GM11168 (cell line): Measurements from ENCODE around the gene COIL.
"Not testable (repeated sequence)": the region's sequence is repeated elsewhere in the genome, so short reads cannot be mapped to it uniquely, and the experiment has no call there.

Experiments used
- in situ Hi-C: fragments of 300-500 bp; cut with MboI; formaldehyde crosslinking; loops from one replicate; pipeline ENCODE4 v1.12.0; 2022; ENCODE audit warnings: low sequenced_read_pairs; ENCODE audit not compliant: unreplicated experiment

COIL gene

DNA sequence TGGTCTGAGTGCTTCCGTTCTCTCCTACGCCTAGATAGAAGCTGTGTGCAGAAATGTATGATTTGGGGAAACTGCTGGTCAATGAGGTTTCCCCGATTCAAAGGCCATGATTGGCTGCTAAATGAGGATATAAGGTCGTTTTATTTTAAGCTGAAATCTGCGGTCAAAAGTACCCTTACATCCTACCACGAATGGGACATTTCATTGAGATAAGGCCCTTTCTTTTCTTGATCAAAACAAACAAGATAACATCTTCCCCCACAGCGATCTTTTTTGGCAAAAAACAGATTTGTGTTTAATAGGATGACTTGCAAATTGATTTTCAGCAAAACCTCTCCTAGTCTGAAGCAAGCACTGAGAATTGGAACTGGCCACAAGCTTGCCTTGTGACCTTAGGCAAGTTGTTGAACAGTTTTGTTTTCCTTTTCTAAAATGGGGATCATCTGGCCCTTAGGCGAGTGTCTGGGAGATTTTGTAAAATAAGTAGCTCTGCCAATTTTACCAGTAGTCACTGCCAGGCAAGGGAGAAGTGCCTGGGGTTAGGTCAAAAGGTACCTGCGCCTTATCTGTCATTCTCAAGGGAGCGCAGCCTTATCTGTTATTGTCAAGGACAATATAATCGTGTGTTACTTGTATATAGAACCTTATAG lies 17.7 kb upstream of the COIL start:
- in situ Hi-C loops = no loop called here

DNA sequence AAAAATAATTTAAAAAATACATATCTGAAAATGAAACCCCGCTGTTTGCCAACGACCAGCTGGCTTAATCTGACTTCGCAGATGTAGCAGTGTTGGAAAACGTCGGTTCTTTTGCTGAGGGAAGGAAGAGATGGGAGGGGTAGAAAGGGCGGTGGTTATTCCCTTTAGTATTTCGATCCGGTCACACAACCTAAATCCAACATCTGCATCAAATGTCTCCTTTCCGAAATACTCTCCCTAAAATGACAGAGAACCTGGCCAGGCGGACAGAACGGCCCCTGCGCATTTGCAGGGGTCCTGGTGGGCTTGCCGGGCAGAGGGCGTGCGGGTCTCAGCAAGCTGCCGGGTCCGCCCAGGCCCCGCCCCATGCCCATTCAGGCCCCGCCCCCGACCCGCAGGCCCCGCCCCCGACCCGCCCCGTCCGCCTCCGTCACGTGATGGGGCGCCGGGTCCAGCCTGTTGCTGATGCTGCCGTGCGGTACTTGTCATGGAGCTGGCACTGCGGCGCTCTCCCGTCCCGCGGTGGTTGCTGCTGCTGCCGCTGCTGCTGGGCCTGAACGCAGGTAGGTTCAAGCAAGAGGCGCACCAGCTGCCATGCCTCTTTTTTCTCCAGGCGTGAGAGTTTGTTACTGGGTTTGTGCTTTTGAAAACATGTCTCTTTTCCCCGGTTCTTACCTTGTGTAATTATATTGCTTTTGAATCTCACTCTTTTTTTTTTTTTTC lies 17.0 kb upstream of the COIL start, which contains the start of gene SCPEP1:
SCPEP1 (plus strand) TSS at position 459 of the 723 bp plus-strand sequence; CDS start at position 488, 29 bp downstream.
- in situ Hi-C loops = no loop called here

DNA sequence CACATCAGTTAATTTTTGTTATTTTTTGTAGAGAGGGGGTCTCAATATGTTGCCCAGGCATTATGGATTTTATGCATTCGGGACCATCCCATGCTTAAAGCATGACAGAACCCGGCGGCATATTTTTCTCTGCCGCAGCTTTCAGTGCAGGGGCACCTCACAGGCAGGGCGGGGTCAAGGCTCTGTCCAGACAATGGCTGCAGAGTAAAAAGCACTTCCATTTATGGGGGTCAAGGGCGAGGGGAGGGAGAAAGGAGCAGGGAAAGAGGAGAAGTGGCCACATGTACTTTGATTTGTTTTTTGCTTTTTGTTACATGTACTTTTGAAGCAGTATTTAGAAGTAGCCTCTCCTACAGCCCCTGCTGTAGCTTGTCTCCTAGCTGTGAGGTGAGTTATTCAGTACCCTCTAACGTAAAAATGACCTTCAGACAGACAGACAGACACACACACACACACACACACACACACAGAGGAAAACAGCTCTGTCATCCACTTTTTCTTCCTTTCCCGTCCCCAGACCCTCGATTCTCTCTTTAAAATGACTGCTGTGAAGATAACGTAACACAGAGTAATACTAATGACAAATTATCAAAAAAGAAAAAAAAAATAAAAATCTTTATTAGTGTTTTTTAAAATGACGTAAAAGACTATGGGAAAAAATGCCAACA lies 16.2 kb upstream of the COIL start:
- in situ Hi-C loops = no loop called here

DNA sequence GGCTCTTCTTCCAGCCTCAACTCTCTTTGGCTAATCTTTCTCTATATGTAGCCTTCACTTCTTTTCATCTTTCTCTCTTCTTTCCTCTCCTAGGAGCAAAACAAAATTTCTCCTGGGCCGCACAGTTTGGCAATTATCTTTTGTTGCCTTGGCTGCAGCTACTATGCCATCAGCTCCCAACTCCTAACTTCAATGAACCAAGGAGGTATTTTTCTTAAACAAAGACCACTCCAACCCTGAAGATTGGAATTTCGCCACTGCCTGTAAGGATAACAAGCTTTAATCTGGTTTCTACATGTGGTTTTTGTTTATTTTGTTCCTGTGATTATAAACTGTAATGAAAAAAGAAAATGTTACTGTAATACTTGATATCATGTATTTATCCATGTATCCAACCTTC lies 14.8 kb upstream of the COIL start:
- in situ Hi-C loops = no loop called here

DNA sequence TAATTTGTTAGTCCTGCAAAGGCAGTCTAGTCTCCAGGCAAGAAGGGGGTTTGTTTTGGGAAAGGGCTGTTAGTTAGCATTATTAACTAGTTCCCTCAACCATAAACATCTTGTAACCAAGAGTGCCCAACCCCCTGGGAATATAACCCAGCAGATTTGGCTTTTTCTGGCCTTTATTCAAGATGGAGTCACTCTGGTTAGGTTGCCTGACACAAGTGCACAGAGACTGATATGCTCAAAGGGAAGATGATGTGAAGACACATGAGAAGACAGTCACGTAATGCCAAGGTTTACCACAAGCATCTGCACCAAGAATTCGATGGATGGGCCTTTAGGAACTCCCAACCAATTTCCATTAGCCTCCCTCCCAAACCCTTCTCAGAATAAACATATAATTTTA lies 13.2 kb upstream of the COIL start:
- in situ Hi-C loops = no loop called here

DNA sequence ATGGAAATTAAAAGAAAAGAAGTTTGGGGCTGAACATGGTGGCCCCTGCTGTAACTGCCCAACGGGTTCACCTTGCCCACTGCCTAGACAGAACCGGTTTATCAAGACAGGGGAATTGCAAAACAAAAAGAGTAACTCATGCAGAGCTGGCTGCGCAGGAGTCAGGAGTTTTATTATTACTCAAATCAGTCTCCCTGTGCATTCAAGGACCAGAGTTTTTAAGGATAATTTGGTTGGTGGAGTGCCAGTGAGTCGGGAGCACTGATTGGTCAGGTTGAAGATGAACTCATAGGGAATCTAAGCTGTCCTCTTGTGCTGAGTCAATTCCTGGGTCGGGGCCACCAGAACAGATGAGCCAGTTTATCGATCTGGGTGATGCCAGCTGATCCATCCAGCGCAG lies 12.7 kb upstream of the COIL start:
- in situ Hi-C loops = no loop called here

DNA sequence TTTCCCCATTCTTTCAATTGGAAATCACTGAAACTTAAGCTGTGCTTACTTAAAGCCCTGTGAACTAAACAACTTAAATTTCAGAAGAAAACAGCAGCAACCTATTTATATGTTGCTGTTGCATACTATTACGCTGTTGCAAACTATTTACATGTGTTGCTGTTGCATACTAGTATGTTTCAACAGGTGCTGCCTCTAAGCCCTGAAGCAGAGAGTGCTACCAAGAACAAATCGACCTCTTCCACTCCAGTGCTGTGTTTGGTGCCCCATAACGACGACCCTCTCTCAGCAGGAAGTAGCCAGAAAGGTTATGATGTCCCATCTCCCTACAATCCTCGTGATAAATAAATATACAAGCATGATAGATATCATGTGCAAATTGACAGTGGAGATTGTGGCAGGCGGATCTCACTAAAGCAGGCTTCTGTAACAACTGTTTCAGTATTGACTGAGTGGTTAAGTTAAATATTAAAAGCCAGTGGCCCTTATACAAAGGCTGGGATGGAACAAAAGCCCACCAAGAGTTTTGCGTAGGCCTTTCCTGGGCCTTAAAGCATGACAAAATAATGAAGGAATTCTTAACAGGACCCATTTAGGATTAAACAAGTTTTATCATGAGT lies 11.4 kb upstream of the COIL start:
- in situ Hi-C loops = no loop called here

DNA sequence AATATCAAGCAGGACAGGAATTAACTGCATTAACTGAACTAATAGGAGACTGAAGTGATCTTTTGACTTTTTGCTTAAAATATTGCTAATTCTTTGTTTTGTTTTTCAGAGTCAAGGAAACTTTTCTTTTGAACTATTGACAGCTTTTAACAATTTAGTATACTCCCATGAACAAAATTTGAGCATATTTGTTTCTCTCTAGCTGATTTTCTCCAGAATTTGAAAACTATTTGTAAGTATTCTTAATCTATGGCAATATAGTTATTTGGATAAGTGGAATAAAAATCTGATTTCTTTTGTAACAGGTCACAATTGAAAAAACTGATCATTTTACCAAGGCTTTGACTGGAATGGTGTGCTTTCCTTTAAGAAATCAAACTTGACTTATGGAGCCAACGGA lies 10.1 kb upstream of the COIL start:
- in situ Hi-C loops = no loop called here

DNA sequence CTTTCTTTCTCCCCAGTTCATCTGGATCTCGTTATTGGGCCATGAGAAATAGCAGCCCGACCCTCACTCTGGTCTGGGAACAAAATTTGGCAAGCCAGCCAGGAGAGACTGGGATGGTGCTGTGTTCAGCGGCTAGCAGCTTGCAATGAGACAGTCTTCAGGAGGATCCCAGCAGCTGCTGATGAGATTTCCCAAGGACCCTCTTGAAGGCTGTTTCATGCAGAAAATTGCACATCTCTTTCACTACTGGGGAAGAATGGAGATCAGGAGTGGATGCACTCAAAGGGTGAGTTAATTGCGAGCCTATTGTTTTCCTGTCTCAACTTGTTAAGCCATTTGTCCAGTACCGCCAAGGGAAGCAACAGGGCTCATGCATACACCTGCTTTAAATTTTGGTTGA lies 5.5 kb upstream of the COIL start:
- in situ Hi-C loops = no loop called here

DNA sequence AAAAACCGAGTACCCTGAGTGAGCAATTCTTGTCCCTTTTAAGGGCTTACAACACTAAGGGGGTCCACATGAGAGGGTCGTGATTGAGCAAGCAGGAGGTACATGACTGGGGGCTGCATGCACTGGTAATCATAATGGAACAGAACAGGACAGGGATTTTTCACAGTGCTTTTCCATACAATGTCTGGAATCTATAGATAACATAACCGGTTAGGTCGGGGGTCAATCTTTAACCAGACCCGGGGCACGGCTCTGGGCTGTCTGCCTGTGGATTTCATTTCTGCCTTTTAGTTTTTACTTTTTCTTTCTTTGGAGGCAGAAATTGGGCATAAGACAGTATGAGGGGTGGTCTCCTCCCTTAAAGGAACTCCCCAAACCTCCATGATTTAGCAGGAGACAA lies 4.8 kb upstream of the COIL start:
- in situ Hi-C loops = not testable (repeated sequence)

DNA sequence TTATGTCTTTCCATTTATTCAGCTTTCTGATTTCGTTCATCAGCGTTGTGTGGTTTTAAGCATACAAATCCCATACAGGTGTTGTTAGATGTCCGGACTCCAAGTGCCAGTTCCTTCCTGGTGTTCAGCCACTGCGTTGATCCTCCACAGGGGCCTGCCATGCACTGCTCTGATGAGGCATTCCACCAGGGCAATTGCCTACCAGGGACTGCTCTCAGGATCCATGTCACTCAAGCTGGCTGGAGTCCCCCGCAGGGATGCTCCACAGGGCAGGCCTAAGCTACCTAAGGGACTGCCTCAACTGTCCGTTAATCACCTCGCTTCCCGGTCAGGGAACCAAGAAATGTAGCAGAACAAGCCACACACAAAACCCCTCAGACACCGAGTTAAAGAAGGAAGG lies 4.4 kb upstream of the COIL start:
- in situ Hi-C loops = not testable (repeated sequence)

DNA sequence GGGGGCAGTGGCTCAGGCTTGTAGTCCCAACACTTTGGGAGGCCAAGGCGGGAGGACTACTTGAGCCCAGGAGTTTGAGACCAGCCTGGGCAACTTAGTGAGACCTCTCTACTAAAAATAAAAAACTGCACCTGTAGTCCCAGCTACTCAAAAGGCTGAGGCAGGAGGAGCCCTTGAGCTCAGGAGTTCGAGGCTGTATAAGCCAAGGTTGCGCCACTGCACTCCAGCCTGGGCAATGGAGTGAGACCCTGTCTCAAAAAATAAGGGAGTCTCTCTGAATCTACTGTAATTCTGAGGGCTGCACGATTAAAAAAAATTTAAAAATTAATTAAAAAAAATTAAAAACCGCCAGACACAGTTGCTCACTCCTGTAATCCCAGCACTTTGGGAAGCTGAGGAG lies 3.9 kb downstream of the COIL start:
- in situ Hi-C loops = no loop called here

DNA sequence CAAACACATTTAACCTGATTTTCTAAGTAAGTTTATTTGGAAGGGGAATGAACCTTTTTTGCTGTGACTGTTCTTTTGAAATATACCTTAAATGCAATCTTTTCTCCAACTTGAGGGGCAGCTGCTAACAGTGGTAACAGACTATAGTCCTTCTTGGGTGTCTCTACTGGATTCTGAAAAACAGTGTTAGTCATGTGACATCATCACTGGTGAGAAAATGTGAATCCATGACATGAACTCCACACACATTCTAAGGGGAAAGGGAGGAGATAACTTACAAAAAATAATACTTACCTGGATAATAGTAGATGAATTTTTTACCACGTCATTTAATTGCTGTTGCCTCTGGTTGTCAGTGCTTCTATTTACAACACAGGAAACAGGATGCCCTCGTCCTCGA lies 11.3 kb downstream of the COIL start:
- in situ Hi-C loops = no loop called here

DNA sequence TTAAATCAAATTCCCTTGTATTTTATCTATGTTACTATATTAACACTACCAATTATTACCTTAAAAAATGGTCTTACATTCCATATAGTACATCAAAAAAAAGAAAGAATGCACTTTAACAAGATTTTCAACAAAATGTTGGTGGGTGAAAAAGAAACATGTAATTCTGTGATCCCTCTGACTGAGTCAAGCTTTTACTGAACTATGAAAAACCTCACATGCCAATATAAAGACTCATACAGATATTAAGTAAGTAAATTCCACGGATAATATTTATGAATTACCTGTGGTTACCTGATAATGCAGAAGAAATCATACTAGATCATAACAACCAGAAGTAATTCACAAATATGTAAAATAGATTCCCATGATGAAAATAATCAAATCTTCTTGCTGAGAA lies 12.4 kb downstream of the COIL start:
- in situ Hi-C loops = no loop called here

DNA sequence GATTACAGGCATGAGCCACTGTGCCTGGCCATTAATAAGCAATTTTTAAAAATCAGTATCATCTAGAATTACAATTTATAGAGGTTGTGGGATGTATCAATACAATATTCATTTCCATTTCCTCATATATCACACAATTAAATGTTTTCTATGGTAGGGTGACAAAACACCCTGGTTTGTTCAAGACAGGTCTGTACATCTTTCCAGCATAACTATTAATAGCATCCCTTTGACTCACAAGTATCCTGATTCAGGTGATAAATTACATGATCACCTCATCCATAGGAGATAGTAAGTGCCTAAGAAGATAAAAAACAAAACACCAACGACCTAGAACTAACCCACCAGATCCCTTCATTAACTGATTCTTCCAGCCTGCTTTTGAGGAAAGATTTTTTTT lies 13.1 kb downstream of the COIL start:
- in situ Hi-C loops = no loop called here

DNA sequence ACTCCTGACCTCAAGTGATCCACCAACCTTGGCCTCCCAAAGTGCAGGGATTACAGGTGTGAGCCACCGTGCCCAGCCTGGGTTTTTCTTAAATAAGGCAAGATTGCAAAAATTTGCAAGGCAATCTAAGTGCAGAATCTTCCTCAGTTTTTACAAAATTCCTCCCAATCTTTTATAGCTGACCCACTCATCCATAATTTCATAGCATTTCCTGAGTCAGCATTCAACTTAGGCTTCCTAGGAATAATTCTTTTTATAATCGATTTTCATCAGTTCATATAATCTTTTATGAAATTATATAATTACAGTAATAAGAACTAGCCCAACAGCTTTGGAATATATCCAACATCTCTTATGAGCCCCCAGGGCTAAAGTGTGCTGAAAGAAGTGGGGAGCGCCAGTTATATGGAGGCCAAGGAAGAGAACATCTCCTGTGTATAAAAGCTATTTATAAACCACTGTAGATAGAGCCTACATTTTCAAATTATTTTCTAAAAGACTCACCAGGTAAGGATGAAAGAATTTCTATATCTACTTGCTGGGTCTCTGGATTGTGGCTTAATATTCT lies 14.8 kb downstream of the COIL start:
- in situ Hi-C loops = no loop called here

DNA sequence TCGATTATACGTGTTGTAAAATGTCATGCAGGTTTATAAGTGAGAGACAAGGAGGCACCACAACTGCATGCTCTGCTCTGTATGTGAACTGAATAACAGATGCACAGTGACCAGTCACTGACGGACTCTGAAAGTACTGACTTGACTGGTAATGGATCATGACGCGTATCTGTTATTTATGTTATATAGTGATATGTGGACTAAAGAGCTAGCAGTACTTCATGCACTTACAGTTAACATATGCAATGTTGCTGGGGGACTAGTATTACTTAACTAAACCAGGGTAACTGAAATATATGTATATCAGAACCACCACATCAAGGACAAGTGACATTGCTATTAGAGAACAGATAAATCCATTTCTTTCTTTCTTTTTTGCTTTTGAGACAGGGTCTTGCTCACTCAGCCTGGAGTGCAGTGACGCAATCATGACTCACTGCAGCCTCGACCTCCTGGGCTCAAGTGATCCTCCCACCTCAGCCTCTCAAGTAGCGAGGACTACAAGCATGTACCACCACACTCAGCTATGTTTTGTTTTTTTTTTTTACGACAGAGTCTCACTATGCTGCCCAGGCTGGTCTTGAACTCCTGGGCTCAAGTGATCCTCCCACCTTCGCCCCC lies 17.2 kb downstream of the COIL start:
- in situ Hi-C loops = loop anchor here (5.0 kb wide), 1 partner anchor 126 kb away; no protein-coding TSS in a partner anchor

DNA sequence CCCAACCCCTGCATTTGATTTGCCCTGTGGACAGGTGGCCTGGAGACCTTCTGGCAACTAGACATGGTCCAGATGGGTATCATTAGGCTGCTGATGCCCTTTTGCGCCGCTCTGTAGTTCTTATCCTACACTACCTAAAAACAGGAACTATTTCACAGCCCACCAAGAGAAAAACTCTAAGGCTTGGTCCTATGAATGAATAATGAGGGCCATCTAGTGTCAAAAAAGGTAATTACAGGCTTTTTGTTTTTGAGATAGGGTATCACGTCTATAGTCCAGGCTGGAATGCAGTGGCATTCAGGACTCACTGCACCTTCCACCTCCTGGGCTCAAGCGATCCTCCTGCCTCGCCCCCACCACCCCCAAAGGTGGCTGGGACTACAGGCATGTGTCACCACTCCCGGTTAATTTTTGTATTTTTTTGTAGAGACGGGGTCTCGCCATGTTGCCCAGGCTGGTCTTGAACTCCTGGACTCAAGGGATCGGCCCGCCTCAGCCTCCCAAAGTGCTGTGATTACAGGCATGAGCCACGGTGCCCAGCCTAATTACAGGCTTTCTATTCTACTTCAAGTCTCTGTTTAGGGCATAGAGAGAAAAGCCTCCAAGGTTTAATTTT lies 20.9 kb downstream of the COIL start:
- in situ Hi-C loops = loop anchor here (5.0 kb wide), 1 partner anchor 123 kb away; no protein-coding TSS in a partner anchor

DNA sequence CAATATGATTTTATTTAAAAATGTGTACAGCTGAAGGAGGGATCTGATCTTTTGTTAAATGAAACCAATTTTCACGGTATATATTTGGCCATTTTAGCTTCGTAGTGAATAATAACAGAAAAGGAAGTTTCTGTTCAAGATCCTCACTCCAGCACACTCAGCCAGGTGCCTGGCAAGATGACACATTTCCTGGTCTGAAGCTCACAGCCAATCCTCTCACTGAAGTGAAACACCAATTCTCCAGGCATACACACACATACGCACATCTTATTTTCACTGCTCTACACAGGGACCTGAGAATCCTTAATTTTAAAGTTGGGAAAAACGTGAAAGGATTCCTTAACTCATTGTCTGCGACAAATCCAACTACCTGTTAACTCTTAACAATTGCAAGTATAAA lies 22.6 kb downstream of the COIL start:
- in situ Hi-C loops = not testable (repeated sequence)

DNA sequence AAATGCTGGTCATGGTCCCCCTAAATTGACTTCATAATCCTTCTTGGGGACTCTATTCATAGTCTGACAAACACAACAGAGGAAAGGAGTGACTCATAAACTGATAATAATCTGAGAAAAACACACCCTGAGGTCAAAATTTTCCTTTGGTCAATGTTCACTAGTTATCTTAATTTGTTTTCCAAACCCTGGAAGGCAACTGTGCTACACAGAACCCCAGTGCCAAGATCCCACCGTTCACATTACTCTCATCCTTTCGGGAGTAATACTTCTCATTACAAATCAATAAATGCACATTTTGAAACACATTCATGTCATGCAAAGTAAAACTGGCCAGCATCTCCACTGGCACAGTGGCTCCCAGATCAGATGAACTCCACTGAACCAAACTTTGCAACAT lies 23.2 kb downstream of the COIL start:
- in situ Hi-C loops = no loop called here
